ENCODE results near the gene LRP1B.

Gene LRP1B

GRCh38 chr2:141455211-141455826, 675.5 kb downstream of the LRP1B start:
- no peak for DNase-seq (ENCODE audit: low read depth in 2 of 2)

GRCh38 chr2:141440072-141440635, 690.7 kb downstream of the LRP1B start:
- no peak for DNase-seq (ENCODE audit: low read depth in 2 of 2)

DNA sequence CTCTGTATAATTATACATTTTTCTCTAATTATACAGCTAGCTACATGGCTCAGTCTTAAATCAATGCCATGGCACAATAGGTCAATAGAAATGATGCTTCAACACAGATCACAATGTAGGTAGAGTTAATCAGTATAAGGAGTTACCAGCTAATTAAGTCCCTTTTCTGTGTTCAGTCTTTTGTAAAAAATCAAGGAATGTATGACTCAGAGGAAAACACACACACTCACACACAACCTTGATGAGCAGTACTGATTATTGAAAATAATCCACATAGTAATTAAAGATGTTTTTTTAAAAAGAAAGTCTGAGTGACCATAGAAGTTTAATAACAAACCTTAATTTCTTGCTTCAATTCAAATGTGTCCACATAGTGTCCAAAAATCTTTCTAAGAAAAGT, 691.3 kb downstream of the LRP1B start:
- no peak for DNase-seq (ENCODE audit: low read depth in 2 of 2)

- no peak for DNase-seq (ENCODE audit: low read depth in 2 of 2)
Measured at GRCh38 chr2:141438536-141438935, 692.3 kb downstream of the LRP1B start.

- no peak for DNase-seq (ENCODE audit: low read depth in 2 of 2)
Measured at GRCh38 chr2:141437521-141437920, 693.3 kb downstream of the LRP1B start.

DNA sequence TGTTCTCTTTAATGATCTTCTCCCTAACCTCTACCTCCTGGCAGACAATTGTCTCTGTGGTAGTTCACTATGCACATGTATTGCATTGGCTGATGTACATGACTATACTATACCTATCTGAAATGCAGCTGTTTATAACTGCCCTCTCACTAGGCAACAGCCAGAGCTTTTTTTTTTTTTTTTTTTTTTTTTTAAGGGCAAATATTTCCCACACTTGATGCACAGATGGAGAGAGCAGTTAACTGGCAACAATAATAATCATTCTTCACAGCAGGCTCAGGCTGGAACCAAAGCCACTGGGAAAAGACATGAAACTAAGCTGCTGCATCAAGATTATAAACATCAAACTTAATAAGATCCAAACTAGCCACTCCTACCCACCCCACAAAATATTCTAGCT, 707.7 kb downstream of the LRP1B start:
- DNase-seq (ENCODE audit: low read depth in 2 of 2), result no peak

DNA sequence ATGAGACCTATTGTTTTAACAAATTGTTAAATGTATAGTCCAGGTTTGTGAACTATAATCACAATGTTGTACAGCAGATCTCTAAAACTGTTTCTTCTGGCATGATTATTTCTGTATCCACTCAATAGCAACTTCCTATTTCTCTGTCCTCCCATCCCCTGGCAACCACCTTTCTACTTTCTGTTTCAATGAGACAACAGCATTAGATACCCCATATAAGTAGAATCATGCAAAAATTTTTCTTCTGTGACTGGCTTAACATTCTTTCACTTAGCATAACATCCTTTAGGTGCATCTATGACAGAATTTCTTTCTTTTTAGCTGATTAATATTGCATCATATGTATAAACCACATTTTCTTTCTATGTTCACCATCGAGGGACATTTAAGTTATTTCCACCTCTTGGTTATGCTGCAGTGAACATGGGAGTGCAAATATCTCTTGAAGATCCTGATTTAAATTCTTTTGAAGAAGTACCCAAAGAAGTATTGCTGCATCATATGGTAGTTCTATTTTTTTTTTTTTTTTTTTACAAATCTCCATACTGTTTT, 713.5 kb downstream of the LRP1B start:
- DNase-seq (ENCODE audit: low read depth in 2 of 2), result no peak

DNA sequence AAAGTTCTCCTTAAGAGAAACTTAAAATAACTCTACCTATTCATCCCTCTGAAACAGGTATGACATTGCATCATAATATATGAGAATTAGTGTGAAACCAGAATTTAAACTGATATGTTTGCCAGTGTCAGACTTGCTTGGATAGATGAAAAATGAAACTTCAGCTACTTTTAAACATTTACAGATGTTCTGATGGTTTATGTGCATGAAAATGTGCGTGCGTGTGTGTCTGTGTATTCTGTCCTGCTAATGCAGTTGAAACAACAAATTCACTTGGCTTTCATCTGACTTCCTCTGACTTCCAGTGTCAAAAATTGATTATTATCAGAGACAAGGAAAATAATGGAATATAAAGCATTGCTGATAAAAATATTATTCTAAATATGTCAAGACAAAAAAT, 719.4 kb downstream of the LRP1B start:
- DNase-seq (ENCODE audit: low read depth in 2 of 2), result no peak

DNA sequence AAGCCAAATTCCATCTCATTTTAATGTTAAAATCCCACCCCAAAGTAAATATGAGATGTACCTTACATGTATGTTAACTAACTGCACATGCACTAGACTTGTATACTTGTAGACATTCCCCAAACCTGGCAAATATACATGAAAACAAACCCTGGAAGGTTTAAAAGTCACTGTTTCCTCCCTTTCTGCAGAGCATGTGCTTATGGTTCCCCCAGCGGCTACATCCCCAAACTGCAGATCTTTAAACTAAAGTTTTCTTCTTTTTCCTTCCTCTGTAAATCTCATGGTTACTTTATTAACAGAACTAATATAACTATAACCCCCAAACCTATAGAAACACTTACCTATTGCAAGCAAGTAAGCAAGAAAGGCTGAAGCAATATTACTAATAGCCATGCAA, 731.5 kb downstream of the LRP1B start:
- DNase-seq (ENCODE audit: low read depth in 2 of 2), result no peak

DNA sequence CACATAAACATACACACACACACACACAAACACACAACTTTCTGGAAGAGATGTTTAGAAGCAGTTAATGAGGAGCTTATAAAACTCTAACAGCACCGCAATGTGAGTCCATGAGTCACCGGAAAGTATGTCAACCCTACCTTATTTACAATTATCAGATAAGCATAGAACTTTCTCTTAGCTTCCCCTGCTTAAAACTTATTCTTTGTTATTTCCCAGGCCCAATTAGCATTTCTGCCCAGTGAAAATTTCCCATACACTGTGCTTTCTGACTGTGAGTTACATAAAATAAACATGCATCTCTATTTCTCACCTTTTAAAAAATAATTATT, 737.6 kb downstream of the LRP1B start:
- DNase-seq (ENCODE audit: low read depth in 2 of 2), result no peak

- no peak for DNase-seq (ENCODE audit: low read depth in 2 of 2)
Measured at GRCh38 chr2:141392517-141393213, 738.2 kb downstream of the LRP1B start.

- no peak for DNase-seq (ENCODE audit: low read depth in 2 of 2)
Measured at GRCh38 chr2:141386168-141386567, 744.6 kb downstream of the LRP1B start.

DNA sequence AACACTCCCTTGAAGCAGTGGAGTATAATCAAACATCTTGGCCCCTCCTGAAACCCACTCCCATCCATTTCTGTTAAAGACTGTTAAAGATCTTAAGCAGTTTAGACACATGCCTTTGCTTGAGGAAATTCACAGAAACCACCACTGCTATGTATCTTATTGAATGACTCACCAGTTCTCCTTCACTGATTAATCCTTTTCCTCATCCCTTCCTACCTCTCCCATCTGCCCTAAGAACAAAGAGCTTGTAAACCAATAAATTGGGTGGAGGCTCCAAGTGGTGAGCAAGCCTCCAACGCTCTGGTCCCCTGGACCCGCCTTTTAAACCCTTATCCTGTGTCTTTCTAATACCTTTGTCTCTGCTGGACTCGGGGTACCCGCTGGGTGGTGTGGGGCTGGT, 746.1 kb downstream of the LRP1B start:
- no peak for DNase-seq (ENCODE audit: low read depth in 2 of 2)

- no peak for DNase-seq (ENCODE audit: low read depth in 2 of 2)
Measured at GRCh38 chr2:141381946-141382345, 748.9 kb downstream of the LRP1B start.

DNA sequence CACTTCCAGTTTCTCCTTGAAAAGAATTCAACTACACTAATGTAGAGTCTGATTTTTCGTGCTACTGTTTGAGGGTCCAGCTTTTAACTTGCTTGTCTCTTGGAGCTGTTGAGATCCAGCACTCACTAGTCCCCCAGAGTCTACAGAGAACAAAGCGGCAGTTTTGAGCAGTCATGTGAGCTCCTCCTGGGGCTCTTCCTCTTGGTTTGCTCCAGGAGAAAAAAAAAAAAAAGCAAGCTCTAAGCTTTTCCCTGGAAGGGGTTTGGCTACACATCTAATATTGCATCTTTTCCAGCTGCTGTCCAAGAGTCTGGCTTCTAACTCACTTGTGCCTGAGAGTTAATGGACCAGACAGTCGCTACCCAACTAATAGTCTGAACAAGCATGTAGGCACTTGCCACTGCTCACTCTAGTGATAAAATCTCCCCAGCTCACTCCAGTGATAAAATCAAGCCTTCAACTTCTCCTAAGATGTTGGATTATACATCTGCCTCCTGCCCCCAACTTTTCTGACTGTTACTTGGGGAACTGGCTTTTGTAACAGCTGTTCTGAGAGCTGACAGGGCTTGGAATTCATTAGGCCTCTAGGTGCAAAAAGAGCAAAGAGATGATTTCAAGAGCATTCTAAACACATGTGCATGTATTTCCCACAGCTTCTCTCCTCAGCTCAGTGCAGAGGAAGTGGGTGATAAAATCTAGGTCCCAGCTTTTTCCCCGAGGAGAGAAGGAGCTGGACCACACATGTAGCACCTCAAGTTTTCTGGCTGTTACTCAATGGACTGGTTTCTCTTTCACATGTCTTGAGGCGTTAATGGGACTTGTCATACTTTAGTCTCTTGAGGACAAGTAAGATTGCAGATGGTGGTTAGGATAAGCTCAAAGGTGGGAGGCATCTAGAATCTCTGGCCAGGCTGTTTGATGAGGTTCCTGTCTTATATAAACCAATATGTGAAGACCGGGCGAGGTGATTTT, 750.5 kb downstream of the LRP1B start:
- no peak for DNase-seq (ENCODE audit: low read depth in 2 of 2)

DNA sequence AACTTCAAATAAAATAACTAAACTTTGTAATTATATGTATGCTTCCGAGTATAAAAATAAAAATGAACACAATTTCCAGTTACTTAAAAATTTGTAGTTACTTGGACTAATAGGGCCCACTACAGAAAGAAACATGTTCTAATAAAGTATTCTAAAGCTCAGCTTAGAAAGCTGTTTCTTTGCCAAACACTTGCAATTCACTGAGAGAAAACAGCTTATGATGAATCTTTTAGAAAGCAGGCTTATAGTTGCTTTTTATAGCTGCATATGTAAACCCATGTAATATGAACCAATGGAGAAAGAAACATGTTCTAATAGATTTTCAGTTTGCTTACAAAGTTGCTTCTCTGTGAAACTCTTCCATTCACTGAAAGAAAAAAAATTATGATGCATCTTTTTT, 766.0 kb downstream of the LRP1B start:
- DNase-seq (ENCODE audit: low read depth in 2 of 2), result no peak

DNA sequence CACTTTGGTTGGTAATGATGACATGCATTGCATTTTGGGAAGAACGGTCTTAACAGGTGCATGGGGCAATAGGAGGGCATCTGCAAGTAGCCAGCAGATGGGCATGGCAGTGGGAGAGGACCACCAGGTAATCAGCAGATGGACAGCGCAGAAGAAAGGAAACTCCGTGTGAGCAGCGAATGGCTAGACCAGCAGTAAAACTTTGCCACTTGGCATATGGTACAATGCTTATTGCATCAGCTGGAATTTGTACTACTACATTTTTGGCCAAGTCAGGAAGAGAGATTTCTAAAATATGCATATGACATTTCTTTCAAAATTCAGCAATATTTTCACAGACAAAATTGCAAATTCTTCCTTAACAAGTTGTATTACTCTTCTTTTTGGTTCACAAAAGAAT, 768.5 kb downstream of the LRP1B start:
- DNase-seq (ENCODE audit: low read depth in 2 of 2), result no peak

DNA sequence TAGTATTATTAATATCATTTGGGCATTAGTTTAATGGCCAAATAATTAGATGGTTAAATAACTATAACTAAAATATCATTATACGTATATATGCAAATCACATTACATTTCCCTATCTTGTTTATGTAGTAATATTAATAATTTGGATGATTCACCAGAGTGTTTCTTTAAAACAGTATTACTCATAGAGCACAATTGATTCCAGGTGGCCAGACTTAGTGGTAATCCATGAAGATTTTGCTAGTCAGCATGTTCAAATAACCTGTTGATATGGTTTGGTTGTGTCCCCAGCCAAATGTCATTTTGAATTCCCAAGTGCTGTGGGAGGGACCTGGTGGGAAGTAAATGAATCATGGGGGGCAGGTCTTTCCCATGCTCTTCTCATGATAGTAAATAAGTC, 782.3 kb downstream of the LRP1B start:
- no peak for DNase-seq (ENCODE audit: low read depth in 2 of 2)

DNA sequence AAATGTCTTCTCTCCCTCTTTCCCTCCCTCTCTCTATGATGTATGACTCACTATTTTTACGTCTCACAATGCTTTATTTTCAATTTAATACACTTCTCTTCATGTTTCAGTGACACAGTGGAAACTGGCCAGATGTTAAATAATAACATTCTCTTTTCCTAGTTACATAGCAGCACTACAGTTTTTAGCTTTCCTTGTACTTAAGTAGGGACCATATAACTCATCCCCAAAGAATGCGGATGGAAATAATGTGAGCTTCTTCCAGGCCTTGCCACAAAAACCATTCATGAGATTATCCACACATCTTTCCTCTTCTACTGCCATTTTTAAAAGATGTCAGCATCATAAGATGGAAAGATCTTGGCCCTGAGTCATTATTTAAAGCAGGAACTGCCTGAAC, 789.4 kb downstream of the LRP1B start:
- no peak for DNase-seq (ENCODE audit: low read depth in 2 of 2)

DNA sequence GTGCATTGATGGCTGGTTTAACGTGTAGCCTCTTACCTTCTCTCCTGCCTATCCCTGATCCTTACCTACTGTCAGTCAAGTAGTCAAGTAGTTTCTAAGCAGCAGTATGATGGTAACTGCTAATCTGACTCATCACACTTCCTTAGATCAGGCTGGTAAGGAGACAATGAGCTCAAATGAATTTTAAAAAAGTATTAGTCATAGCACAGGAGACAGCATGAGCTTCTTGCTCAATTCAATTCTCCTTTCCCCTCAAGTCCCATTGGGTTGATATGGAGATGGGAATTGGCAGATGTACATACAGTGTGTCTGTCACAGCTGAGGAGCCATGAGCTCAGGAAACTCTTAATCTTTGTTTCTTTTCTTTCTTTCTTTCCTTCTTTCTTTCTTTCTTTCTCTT, 799.7 kb downstream of the LRP1B start:
- DNase-seq (ENCODE audit: low read depth in 2 of 2), result no peak

GRCh38 chr2:141329964-141330363, 800.9 kb downstream of the LRP1B start:
- DNase-seq (ENCODE audit: low read depth in 2 of 2), result no peak

DNA sequence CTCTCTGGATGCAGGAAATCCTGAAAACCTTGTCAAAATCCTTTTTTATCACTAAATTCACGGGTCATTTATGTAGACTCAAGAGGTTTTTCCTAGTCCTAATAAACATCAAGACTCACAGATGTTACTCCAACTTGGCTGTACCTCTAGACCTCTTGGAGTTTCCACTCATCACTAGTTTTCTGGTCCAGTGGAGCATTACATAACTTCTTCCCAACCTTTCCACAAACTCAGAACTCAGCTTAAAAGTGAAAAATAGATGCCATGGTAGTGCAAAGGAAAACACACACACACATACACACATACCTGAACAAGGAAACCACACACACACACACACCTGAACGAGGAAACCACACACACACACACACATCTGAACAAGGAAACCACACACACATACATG, 807.2 kb downstream of the LRP1B start:
- DNase-seq (ENCODE audit: low read depth in 2 of 2), result no peak

Data from stimulated activated CD8-positive, alpha-beta memory T cell treated with anti-CD3 and anti-CD28 coated beads, Interleukin-7, amount 100 ng/mL, for 1 hour (primary cell).